ENCODE data around the gene ABCA1.
A peak's percentile ranks its signal among the peaks of the same experiment; 100 is the strongest.

ABCA1 gene

GRCh38 chr9:104747245-104747564, 180.8 kb downstream of the ABCA1 start:
- DNase-seq, result no peak

GRCh38 chr9:104746798-104747197, 181.2 kb downstream of the ABCA1 start:
- DNase-seq, result no peak

- no peak for DNase-seq
Measured at GRCh38 chr9:104746285-104746684, 181.7 kb downstream of the ABCA1 start.

GRCh38 chr9:104745852-104746251, 182.1 kb downstream of the ABCA1 start:
- no peak for DNase-seq

GRCh38 chr9:104743376-104743985, 184.5 kb downstream of the ABCA1 start:
- peak; percentile 86 for DNase-seq

GRCh38 chr9:104740621-104741020, 187.3 kb downstream of the ABCA1 start:
- DNase-seq, result no peak

- DNase-seq, result no peak
Measured at GRCh38 chr9:104738452-104738851, 189.5 kb downstream of the ABCA1 start.

All from eye (tissue), 1 donor.